Measurements from ENCODE around the gene ARL13A. TPM values are rescaled to one million over a fixed set of nuclear protein-coding genes. Genes with fewer than 3 reads are reported as not detected.

Gene ARL13A
- total and polyA plus RNA-seq, 2 of the 8 experiments (the other 6 are each of a cell fraction or from before 2014, with no cell fraction given): not detected

DNA sequence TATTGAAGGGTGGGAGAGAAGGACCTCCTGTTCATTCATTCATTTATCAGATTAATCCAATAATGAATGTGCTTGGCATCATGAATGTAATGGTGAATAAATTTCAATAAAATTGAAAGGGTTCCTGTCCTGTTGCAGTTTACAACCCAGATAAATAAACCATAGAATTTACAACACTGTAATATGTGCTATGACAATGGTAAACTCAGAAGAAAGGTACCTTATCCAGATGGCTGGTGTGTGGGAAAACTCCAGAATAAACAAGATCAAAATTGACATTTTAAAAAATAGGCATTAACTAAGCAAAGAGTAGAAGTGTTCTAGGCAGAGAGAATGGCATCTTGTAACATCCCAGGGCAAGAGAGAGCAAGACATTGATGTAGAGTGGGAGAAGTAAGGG is 15.3 kb downstream of the ARL13A start:
- no peak overlapping the region for H3K9ac ChIP-seq (replicated peaks in 1 of 4; ENCODE audit: extremely low read depth in 1 of 4, low read depth in 3 of 4, low read length in 3 of 4)
- H3K4me2 ChIP-seq (ENCODE audit: insufficient read depth in 1 of 2, low read depth in 2 of 2, low read length in 2 of 2): no peak overlapping the region
- no peaks in the 10 kb centered on the region for H3K79me2 ChIP-seq (ENCODE audit: control insufficient read depth in 1 of 2, insufficient read depth in 2 of 2, low read length in 2 of 2)
- no peak overlapping the region for H4K5ac ChIP-seq (ENCODE audit: insufficient read length, low read depth, low read length)
- no peak overlapping the region for H3K27ac ChIP-seq (ENCODE audit: low read depth, low read length)
- H2BK12ac ChIP-seq (ENCODE audit: low read depth, low read length): no peak overlapping the region
- no peak overlapping the region for H3K4me3 ChIP-seq (ENCODE audit: extremely low read depth in 1 of 4, insufficient read depth in 2 of 4, low read depth in 3 of 4, low read length in 4 of 4)
- H3K18ac ChIP-seq (ENCODE audit: extremely low read depth, low read length): no peak overlapping the region
- DNase-seq (ENCODE audit: low read depth in 1 of 2, low spot score in 2 of 2): no peak
- POLR2A ChIA-PET (ENCODE audit: partially characterized antibody): no interaction called here
- H3K14ac ChIP-seq (ENCODE audit: insufficient read length): no peak overlapping the region
- FAIRE-seq: no peak
- H2BK5ac ChIP-seq (ENCODE audit: low read depth, low read length): no peak overlapping the region
- H3K23me2 ChIP-seq (ENCODE audit: low read depth, low read length): no peaks in the 10 kb centered on the region
- H3K4me1 ChIP-seq (replicated peaks in 1 of 4; ENCODE audit: control insufficient read depth in 3 of 4, insufficient read depth in 4 of 4, low read length in 3 of 4): no peaks in the 10 kb centered on the region
- H3K9me3 ChIP-seq (ENCODE audit: insufficient read depth in 2 of 2, low read depth in 1 of 2, low read length in 1 of 2): no peaks in the 10 kb centered on the region
- H2AK5ac ChIP-seq (ENCODE audit: low read depth, low read length): no peak overlapping the region
- TF ChIP-seq POLR2AphosphoS5 (IDR thresholded peaks at IDR 0.05; ENCODE audit: low read depth, low read length) (no peak), SRF (IDR thresholded peaks at IDR 0.05; ENCODE audit: low read depth, low read length) (no peak), SIX5 (IDR thresholded peaks at IDR 0.05; ENCODE audit: low read depth, low read length) (no peak)
- TF ChIP-seq, protein P1, sequence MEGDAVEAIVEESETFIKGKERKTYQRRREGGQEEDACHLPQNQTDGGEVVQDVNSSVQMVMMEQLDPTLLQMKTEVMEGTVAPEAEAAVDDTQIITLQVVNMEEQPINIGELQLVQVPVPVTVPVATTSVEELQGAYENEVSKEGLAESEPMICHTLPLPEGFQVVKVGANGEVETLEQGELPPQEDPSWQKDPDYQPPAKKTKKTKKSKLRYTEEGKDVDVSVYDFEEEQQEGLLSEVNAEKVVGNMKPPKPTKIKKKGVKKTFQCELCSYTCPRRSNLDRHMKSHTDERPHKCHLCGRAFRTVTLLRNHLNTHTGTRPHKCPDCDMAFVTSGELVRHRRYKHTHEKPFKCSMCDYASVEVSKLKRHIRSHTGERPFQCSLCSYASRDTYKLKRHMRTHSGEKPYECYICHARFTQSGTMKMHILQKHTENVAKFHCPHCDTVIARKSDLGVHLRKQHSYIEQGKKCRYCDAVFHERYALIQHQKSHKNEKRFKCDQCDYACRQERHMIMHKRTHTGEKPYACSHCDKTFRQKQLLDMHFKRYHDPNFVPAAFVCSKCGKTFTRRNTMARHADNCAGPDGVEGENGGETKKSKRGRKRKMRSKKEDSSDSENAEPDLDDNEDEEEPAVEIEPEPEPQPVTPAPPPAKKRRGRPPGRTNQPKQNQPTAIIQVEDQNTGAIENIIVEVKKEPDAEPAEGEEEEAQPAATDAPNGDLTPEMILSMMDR (IDR thresholded peaks at IDR 0.05; ENCODE audit: control extremely low read depth in 1 of 3, insufficient read depth in 1 of 3, low read depth in 1 of 3, low read length in 3 of 3): no peak
- no peak overlapping the region for H2BK20ac ChIP-seq (ENCODE audit: low read length)
- H2BK15ac ChIP-seq (ENCODE audit: low read length): no peak overlapping the region
- H3K23ac ChIP-seq (ENCODE audit: insufficient read length): no peak overlapping the region
- H3K79me1 ChIP-seq (ENCODE audit: low read depth, low read length): no peaks in the 10 kb centered on the region
- CTCF ChIA-PET (ENCODE audit: partially characterized antibody): no interaction called here
- H4K20me1 ChIP-seq (replicated peaks in 1 of 2; ENCODE audit: control insufficient read depth in 1 of 2, insufficient read depth in 2 of 2, low read length in 2 of 2): no peaks in the 10 kb centered on the region
- no peak overlapping the region for H4K91ac ChIP-seq (replicated peaks; ENCODE audit: insufficient read length, low read length)
- H2BK120ac ChIP-seq (replicated peaks; ENCODE audit: low read depth, low read length): no peak overlapping the region
- H4K8ac ChIP-seq (ENCODE audit: extremely low read depth, insufficient read depth, low read length): no peak overlapping the region
- H3K27me3 ChIP-seq (replicated peaks in 1 of 4; ENCODE audit: control insufficient read depth in 3 of 4, extremely low read depth in 1 of 4, insufficient read depth in 3 of 4, low read length in 3 of 4): no peaks in the 10 kb centered on the region
- no peak overlapping the region for H3K4ac ChIP-seq (replicated peaks; ENCODE audit: insufficient read length, low read depth, low read length)
- no peaks in the 10 kb centered on the region for H3K36me3 ChIP-seq (ENCODE audit: control insufficient read depth in 2 of 4, insufficient read depth in 4 of 4, low read length in 3 of 4)
- no peak overlapping the region for H2AFZ ChIP-seq (ENCODE audit: low read length)
- no peak overlapping the region for H3K56ac ChIP-seq (replicated peaks; ENCODE audit: insufficient read length, low read depth, low read length)

Measured in H1 (cell line).